Activated CD8-positive, alpha-beta memory T cell treated with anti-CD3 and anti-CD28 coated beads for 4 hours (primary cell): ENCODE results near the gene ARHGAP26.
"Not testable (repeated sequence)": the region's sequence is repeated elsewhere in the genome, so short reads cannot be mapped to it uniquely, and the experiment has no call there.

Source experiments
- DNase-seq, 2 donors: peaks; one replicate each; pipeline ENCODE4 v3.0.0-alpha.2; 2020; ENCODE audit warnings: low read depth in 2 of 2

ARHGAP26 gene

GRCh38 chr5:142959683-142960657 is 189.8 kb downstream of the ARHGAP26 start:
- no peak for DNase-seq

DNA sequence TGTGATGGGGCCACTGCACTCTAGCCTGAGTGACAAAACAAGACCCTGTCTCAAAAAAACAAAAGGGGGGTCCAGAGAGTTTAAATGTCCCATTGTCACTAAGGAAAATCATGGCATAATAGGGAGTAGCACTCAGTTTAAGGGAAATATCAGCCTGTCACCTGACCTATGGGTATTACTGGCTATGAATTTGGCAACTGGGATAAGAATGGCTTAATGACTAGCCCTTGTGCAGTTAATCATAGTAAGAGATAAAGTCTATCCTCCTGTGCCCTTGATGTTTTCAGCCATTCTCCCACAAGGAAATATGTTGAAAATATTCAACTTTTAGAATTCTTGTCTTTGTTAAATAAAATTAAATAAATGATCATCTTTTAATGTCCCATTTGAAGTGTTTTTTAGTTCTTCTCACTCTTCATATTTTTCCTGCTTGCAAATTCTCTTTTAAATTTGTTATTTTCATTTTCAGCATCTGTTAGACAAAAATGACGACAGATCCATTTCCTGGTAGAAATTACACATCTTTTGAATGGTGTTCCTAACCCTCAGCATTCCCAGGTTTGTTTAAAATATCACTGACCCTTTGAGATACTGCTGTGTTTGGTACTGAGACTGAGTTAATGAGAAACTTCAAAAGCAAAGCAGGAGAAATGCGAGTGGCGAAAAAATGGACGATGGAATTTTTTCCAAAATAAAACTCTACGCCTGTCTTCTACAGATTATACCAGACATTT is 191.4 kb downstream of the ARHGAP26 start:
- no peak for DNase-seq

DNA sequence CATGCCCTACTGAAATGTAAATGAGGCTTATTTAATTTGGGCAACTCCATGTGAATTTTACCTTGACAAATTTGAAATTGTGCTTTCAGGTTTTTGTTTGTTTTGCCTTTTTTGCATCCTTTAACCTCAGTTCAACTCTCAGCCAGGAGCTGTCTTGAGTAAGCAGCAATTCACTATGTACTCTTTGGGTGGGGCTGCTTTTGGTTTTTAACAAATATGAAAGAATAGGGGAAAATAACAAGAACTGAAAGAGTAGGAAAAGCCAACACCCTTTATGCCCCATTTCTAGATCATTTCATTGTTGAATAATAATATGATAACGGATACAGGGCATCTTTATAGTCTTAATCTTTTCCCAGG is 192.0 kb downstream of the ARHGAP26 start:
- DNase-seq: no peak

DNA sequence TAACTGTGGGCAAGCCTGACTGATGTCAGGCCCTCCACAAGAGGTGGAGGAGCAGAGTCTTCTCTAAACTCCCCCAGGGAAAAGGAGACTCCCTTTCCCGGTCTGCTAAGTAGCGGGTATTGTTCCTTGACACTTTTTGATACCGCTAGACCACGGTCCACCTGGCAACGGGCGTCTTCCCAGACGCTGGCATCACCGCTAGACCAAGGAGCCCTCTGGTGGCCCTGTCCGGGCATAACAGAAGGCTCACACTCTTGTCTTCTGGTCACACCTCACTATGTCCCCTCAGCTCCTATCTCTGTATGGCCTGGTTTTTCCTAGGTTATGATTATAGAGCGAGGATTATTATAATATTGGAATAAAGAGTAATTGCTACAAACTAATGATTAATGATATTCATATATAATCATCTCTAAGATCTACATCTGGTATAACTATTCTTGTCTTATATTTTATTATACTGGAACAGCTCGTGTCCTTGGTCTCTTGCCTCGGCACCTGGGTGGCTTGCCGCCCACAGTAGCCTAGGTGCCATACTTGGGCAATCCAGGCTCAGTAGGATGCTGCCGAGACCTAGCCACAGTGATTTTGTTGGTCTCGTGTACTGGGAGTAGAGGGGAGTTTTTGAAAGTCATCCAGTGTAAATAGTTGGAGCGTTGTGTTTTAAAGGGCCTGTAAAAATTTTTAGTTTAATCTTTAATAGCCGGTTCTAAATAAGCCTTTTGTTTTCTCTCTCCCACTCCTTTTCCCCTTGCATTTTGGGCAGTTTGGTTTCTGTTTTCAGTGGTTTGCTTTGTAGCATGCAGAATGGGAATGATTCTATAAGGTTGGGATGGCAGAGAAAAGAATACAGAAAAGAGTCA is 195.3 kb downstream of the ARHGAP26 start:
- DNase-seq: not testable (repeated sequence)

- no peak for DNase-seq
Observed at GRCh38 chr5:142966121-142966420, 195.9 kb downstream of the ARHGAP26 start.

- DNase-seq: no peak
Observed at GRCh38 chr5:142969186-142969585, 199.0 kb downstream of the ARHGAP26 start.

DNA sequence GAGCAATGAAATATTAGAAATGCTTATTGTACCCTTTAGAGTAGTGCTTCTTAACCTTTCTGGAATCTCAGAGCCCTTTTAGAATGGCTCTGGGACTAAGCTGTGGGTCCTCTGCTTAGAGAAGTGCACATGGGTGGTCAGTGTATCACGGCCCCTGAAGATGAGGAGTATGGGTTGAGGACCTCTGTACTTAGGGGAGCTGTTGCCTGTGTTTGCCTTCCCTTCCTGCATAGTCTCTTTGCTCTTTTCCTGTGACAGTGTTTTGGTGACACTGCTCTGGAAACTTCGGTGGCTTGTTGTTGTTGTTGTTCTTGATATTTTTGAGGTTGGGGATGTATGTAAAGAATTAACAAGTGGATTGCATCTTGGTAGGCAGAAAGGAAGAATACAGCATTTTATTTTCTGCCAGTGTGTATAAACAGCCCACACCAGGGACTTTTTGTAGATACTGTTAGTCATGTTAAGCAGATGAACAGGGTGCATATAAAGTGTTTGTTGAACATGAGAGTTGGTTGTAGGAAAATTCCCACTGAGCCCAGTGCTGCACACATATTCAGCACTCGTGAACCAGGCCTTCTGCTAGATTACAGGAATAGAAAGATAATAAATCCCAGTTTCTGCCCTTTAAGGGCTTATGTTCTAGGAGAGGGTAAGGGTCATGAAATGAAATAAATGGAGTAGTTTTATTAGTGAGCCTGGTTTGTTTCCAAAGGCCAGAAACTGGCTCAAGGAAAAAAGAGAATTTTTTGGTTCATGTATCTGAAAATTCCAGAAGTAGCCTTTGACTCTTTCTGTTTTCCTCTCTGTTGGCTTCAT is 199.7 kb downstream of the ARHGAP26 start:
- no peak for DNase-seq

GRCh38 chr5:142970440-142971030 is 200.4 kb downstream of the ARHGAP26 start:
- no peak for DNase-seq

DNA sequence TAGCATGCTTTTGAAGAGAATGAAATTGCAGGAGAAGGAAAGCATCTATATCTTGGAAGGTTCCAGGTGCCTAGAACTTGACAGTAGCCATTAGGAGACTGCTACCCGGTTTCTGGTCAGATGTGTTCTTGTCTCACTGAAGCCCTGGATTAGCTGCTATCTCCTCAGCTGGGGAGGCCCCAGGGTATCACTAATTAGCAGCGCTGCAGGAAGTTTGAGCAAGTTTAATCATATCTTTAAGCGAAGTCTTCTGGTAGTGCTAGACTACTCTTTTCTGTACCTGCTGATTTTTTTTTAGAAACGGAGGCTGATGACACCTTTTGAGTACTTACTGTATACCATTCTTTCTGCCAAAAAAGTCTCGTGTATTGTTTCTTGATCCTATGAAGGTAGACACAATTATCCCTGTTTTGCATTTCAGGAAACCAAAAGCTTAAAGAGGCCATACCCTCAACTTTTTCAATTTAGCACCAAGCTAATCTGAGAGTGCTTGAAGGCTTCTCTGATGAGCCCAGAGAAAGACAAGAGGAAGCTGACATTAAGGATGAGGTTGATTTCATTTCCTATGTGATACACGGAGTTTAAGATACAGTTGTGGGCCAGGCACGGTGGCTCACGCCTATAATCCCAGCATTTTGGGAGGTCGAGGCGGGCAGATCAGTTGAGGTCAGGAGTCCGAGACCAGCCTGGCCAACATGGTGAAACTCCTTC is 201.3 kb downstream of the ARHGAP26 start:
- no peak for DNase-seq

DNA sequence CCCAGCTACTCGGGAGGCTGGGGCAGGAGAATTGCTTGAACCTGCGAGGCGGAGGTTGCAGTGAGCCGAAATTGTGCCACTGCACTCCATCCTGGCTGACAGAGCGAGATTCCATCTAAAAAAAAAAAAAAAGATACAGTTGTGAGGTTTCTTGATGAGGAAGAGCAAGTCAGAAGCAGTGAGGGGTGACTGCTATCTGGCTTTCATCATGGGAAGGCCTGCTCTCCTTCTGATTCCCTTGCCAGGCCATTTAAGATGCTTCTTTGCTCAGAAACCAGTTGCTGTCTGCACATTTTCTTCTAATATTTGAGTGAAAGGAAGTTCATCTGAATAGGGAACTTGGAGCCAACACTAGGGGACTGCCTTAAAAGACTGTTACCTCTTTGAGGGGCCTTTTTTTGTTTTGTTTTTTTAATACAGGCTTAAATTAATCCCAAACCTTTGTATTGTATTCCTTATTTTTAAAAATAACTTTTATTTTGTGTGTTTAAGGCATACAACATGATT is 201.9 kb downstream of the ARHGAP26 start:
- DNase-seq: no peak

DNA sequence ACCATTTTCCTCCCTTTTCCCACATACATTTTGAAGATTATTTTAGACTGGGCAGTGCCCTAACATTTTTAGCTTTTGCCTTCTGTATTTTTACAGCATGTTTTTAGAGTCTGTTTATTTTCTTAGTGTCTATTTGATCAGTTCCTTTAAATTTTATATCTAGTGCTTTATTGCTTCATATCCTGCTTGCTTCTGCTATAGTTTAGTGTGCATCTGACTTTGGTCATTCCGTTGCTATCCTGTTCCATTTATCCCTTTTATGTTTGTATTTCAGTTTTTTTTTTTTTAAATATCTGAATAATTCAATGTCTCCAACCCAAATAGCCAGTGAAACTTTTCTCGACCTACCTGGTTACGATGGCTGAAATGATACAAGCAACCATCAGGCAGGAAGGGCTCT is 203.8 kb downstream of the ARHGAP26 start:
- DNase-seq: no peak

- no peak for DNase-seq
Observed at GRCh38 chr5:142974409-142974808, 204.2 kb downstream of the ARHGAP26 start.

GRCh38 chr5:142976861-142977260 is 206.7 kb downstream of the ARHGAP26 start:
- DNase-seq: no peak

- peak; percentile 40 to 43 for DNase-seq
Observed at GRCh38 chr5:142977363-142978051, 207.3 kb downstream of the ARHGAP26 start.

GRCh38 chr5:142978252-142978651 is 208.1 kb downstream of the ARHGAP26 start:
- DNase-seq: no peak

DNA sequence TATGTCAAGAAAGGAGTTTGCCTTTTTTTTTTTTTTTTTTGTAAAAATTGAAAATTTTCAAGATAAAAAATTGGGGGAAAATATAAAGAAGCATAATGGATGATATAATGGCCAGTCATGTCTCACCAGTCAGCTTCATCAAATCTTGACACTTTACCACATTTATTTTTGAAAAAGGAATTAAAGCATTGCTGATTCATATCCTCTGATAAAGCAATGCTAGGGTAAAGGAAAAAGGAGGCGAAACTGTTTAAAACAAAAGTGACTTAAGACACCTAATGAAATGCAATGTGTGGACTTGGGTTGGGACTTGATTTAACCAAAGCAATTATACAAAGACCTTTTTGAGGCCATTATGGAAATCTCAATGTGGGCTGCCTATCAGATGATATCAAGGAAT is 208.5 kb downstream of the ARHGAP26 start:
- DNase-seq: no peak

DNA sequence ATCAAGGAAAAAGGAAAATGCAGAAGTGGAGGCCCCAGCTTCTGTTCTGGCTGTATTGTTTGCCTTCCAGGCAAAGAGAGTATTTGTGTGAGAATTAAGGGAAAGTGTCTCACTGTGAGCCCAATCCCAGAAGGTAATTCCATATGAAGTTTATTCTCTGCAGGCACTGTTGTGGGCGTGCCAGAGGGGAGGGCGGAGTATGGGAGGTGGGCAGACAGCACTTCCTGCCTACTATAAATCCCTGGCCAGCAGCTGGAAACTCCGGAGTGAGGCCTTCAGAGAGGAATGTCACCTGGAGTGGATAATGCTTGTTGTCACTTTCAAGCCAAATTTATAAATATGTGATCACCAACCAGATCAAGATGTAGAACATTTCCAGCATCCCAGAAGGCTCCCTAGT is 209.5 kb downstream of the ARHGAP26 start:
- DNase-seq: no peak

GRCh38 chr5:142981475-142981874 is 211.3 kb downstream of the ARHGAP26 start:
- DNase-seq: no peak
